K562 (cell line): ENCODE results near the gene KDM4C. TPM values are rescaled to one million over a fixed set of nuclear protein-coding genes. Genes with fewer than 3 reads are reported as not detected.

Experiments
- ATAC-seq: fragments of 200-7000 bp; cut with Tn5 transposase; 3 replicates; pipeline ENCODE4 v1.9.1; 2020; ENCODE audit warnings: moderate library complexity
- BruUV-seq: library from RNA; stranded (reverse); fragments of 400-500 nt; replicated peaks from 2 replicates; lab custom pipeline; 2021; lab: Mats Ljungman, UMichigan
- CTCF ChIA-PET: fragments of 300-600 bp; formaldehyde crosslinking; extraction: SDS; loops from one replicate; lab custom pipeline; 2021; ENCODE audit warnings: low intra/inter-chr PET ratio; lab: Yijun Ruan, JAX
- POLR2A ChIA-PET: fragments of 300-600, 350-650 bp; sonication (Branson Sonifier 250); formaldehyde crosslinking; extraction: SDS; loops from one replicate; lab custom pipeline; 2021; ENCODE audit warnings: antibody characterized with exemption, inconsistent platforms; lab: Yijun Ruan, JAX
- DNase-seq, 4 experiments: peaks; one replicate each; pipeline versions ENCODE4 v3.0.0 to v3.0.0-alpha.2; 2011 to 2018; ENCODE audit warnings: low spot score in 3 of 4, mixed read lengths in 3 of 4; ENCODE audit errors: extremely low read depth in 1 of 4
- FAIRE-seq: peaks from 2 replicates; lab custom pipeline; 2011; peaks lifted over from hg19 to GRCh38; lab: Jason Lieb, UNC
- H2AFZ ChIP-seq: 2 replicates; pipeline ENCODE4 v1.6.0; 2011; ENCODE audit warnings: low read depth, low read length, control low read depth, inconsistent platforms
- H3K27ac ChIP-seq: fragments of 200-600 bp; 3 replicates; pipeline ENCODE4 v1.8.0; 2011; ENCODE audit warnings: low read depth, mild to moderate bottlenecking, control low read depth, inconsistent platforms, low read length, moderate library complexity, mixed read lengths; ENCODE audit errors: extremely low read depth
- H3K27me3 ChIP-seq, 2 experiments: fragments of 300-600 bp in 1 of 2; 2 replicates in 1 of 2; 3 replicates in 1 of 2; pipeline versions ENCODE4 v1.6.0 to v1.8.0; 2011; ENCODE audit warnings: inconsistent platforms in 2 of 2, low read length in 2 of 2, mild to moderate bottlenecking in 1 of 2, mixed read lengths in 1 of 2, moderate library complexity in 1 of 2; ENCODE audit not compliant: control insufficient read depth in 2 of 2, insufficient read depth in 2 of 2
- H3K36me3 ChIP-seq: fragments of 300-600 bp; 3 replicates; pipeline ENCODE4 v1.8.0; 2011; ENCODE audit warnings: mild to moderate bottlenecking, low read length, inconsistent platforms; ENCODE audit not compliant: control insufficient read depth, insufficient read depth
- H3K4me1 ChIP-seq, 2 experiments: fragments of 200-600 bp in 1 of 2; replicated peaks in 1 of 2; 2 replicates in 1 of 2; 3 replicates in 1 of 2; pipeline versions ENCODE4 v1.5.1 to v1.8.0; 2011; ENCODE audit warnings: inconsistent platforms in 2 of 2, low read length in 2 of 2, mild to moderate bottlenecking in 1 of 2, mixed read lengths in 1 of 2, moderate library complexity in 1 of 2; ENCODE audit not compliant: control insufficient read depth in 2 of 2, insufficient read depth in 2 of 2
- H3K4me2 ChIP-seq: 2 replicates; pipeline ENCODE4 v1.6.1; 2011; ENCODE audit warnings: low read length, control low read depth, inconsistent platforms, mixed read lengths; ENCODE audit not compliant: insufficient read depth
- H3K4me3 ChIP-seq: fragments of 200-600 bp; sonication (generic), shearing (Covaris generic); 2 replicates; pipeline ENCODE4 v1.5.1; 2016; ENCODE audit warnings: control low read depth, inconsistent platforms
- H3K79me2 ChIP-seq: fragments of 200-600 bp; 3 replicates; pipeline ENCODE4 v1.8.0; 2011; ENCODE audit warnings: low read length, inconsistent platforms; ENCODE audit not compliant: control insufficient read depth, insufficient read depth
- H3K9ac ChIP-seq, 2 experiments: 2 replicates each; pipeline versions ENCODE4 v1.6.0 to v1.6.1; 2011; ENCODE audit warnings: low read depth in 2 of 2, low read length in 2 of 2, control low read depth in 1 of 2, inconsistent platforms in 1 of 2, mild to moderate bottlenecking in 1 of 2, mixed read lengths in 1 of 2; ENCODE audit not compliant: insufficient read depth in 1 of 2
- H3K9me1 ChIP-seq: one replicate; pipeline ENCODE4 v1.6.0; 2011; ENCODE audit warnings: inconsistent platforms, mild to moderate bottlenecking, low read length, moderate library complexity; ENCODE audit not compliant: control insufficient read depth, insufficient read depth
- H3K9me3 ChIP-seq: replicated peaks from 2 replicates; pipeline ENCODE4 v1.5.1; 2011; ENCODE audit warnings: low read depth, low read length, inconsistent platforms; ENCODE audit not compliant: control insufficient read depth, insufficient read depth
- H4K20me1 ChIP-seq: replicated peaks from 2 replicates; pipeline ENCODE4 v1.6.1; 2011; ENCODE audit warnings: low read length, inconsistent platforms, mixed read lengths; ENCODE audit not compliant: control insufficient read depth, insufficient read depth
- FOXJ2 ChIP-seq: fragments of 200-800 bp; sonication (Bioruptor generic); IDR thresholded peaks from 2 replicates; pipeline ENCODE4 v1.6.1; 2016; ENCODE audit warnings: missing genetic modification characterization, missing compliant biosample characterization
- HDAC1 ChIP-seq, 2 experiments: fragments of 450-650 bp; IDR thresholded peaks; 2 replicates each; pipeline ENCODE4 v1.6.1; 2016 to 2017; ENCODE audit warnings: inconsistent platforms in 1 of 2, mild to moderate bottlenecking in 1 of 2, moderate library complexity in 1 of 2
- MXI1 ChIP-seq: IDR thresholded peaks from 2 replicates; pipeline ENCODE4 v1.6.1; 2011; ENCODE audit warnings: low read depth, mild to moderate bottlenecking, improper control_type of control experiment, low read length
- NFIX ChIP-seq: fragments of 250-450 bp; sonication (Bioruptor Pico); IDR thresholded peaks from 2 replicates; pipeline ENCODE4 v1.4.0; 2020; ENCODE audit warnings: low read depth, mild to moderate bottlenecking, moderate library complexity
- NR1H2 ChIP-seq: sonication (generic); formaldehyde crosslinking; IDR thresholded peaks from 2 replicates; pipeline ENCODE4 v1.4.0; 2020; ENCODE audit warnings: mild to moderate bottlenecking, missing genetic modification reagents
- SLC30A9 ChIP-seq: fragments of 250-450 bp; sonication (Bioruptor Pico); IDR thresholded peaks from 2 replicates; pipeline ENCODE4 v1.8.0; 2022; ENCODE audit warnings: mild to moderate bottlenecking, moderate library complexity
- SMC3 ChIP-seq: conservative IDR thresholded peaks from 2 replicates; pipeline ENCODE4 v1.6.1; 2011; ENCODE audit warnings: low read depth, low read length, improper control_type of control experiment; ENCODE audit not compliant: insufficient read depth
- ZNF449 ChIP-seq: fragments of 250-450 bp; sonication (Bioruptor Pico); IDR thresholded peaks from 2 replicates; pipeline ENCODE4 v1.8.0; 2022; ENCODE audit warnings: moderate library complexity, mild to moderate bottlenecking, inconsistent platforms
- ZNF699 ChIP-seq: fragments of 250-450 bp; sonication (Bioruptor Pico); IDR thresholded peaks from 2 replicates; pipeline ENCODE4 v1.8.0; 2021; ENCODE audit warnings: mild to moderate bottlenecking, moderate library complexity; ENCODE audit not compliant: insufficient replicate concordance
- WGBS: fragments of 100-300 bp; shearing (Covaris generic); methylation state at CpG from one replicate; pipeline ENCODE4 v1.1.6; 2016; ENCODE audit warnings: low coverage, mixed read lengths; ENCODE audit not compliant: insufficient coverage; ENCODE audit errors: missing lambda C conversion rate; 5-methylcytosine and 5-hydroxymethylcytosine counted together
- in situ Hi-C: fragments of 300-500 bp; cut with MboI; formaldehyde crosslinking; loops from 4 replicates; pipeline ENCODE4 v1.15.0; 2018; ENCODE audit warnings: inconsistent platforms, mixed read lengths
- intact Hi-C: fragments of 100-400 bp; cut with micrococcal nuclease; formaldehyde crosslinking; loops from 2 replicates; pipeline ENCODE4 v1.14.2; 2022
- polyA plus RNA-seq, 8 experiments: library from polyadenylated mRNA; depleted of rRNA in 4 of 8; stranded (reverse) in 5 of 8; unstranded in 3 of 8; fragments of >200 nt; fragmentation: Nextera tagmentation in 2 of 8; fragmentation: Illumina TruSeq in 1 of 8; extraction: Ambion mirVana in 2 of 8; extraction: Trizol in 1 of 8; gene quantifications; 2 replicates each; pipeline versions ENCODE4 v1.2.1 to v1.2.3, GENCODE V29; 2011 to 2014; ENCODE audit warnings: inconsistent platforms in 1 of 8, missing spikeins in 1 of 8
- total RNA-seq, 7 experiments: library from RNA; depleted of rRNA in 6 of 7; stranded (reverse); fragments of >200 nt in 6 of 7; fragmentation: Illumina TruSeq in 2 of 7; extraction: Trizol in 2 of 7; gene quantifications; 2 replicates each; pipeline versions ENCODE4 v1.2.1 to v1.2.3, GENCODE V29; 2011 to 2021; ENCODE audit warnings: low replicate concordance in 1 of 7

KDM4C gene
- total and polyA plus RNA-seq, 9 of the 15 experiments (the other 6 are each of a cell fraction or from before 2014, with no cell fraction given): 5.4 to 17.0 (median 12.6) TPM

GRCh38 chr9:6944896-6945295 lies 187.1 kb downstream of the KDM4C start:
- Histone ChIP-seq H3K36me3 (no peaks in the 10 kb centered on the region), H3K4me2 (no peak overlapping the region), H3K4me3 (no peak overlapping the region), H3K79me2 (no peaks in the 10 kb centered on the region), H3K27me3 (no peaks in the 10 kb centered on the region), H3K9me3 (no peaks in the 10 kb centered on the region), H3K9ac (no peak overlapping the region), H3K9me1 (no peaks in the 10 kb centered on the region), H3K27ac (no peak overlapping the region), H3K4me1 (no peaks in the 10 kb centered on the region), H4K20me1 (no peaks in the 10 kb centered on the region), H2AFZ (no peak overlapping the region)
- in situ Hi-C loops: no loop called here
- CTCF ChIA-PET: no interaction called here
- no peak for ATAC-seq
- DNase-seq: no peak
- no TSS peak for BruUV-seq
- POLR2A ChIA-PET: interaction anchor here (0.8 to 1.2 kb wide), 3 partner anchors 8 to 31 kb away, joined by 3 to 4 read pairs (median 3); no protein-coding TSS in a partner anchor
- TF ChIP-seq SLC30A9: no peak
- TF ChIP-seq SMC3: no peak
- TF ChIP-seq NFIX: no peak
- no peak for TF ChIP-seq NR1H2 (CRISPR knock-in tag)
- TF ChIP-seq FOXJ2 (tag): no peak
- no peak for TF ChIP-seq HDAC1 (IDR thresholded peaks at IDR 0.05)
- no peak for TF ChIP-seq MXI1
- TF ChIP-seq ZNF699 (CRISPR knock-in tag): no peak
- TF ChIP-seq ZNF449: no peak
- intact Hi-C loops: no loop called here
- WGBS: 92% methylated on average over 4 of the region's 4 CpGs
- no peak for FAIRE-seq
